Liver (tissue), 9 donors: Measurements from ENCODE around the gene RAB27B. TPM values are rescaled to one million over a fixed set of nuclear protein-coding genes. Genes with fewer than 3 reads are reported as not detected.
"Not testable (repeated sequence)": the region's sequence is repeated elsewhere in the genome, so short reads cannot be mapped to it uniquely, and the experiment has no call there.

Experiments
- DNase-seq: peaks from one replicate; pipeline ENCODE4 v3.0.0-alpha.2; 2017; ENCODE audit warnings: low spot score
- H3K27ac ChIP-seq, 2 donors: one replicate each; pipeline ENCODE4 v1.7.0; 2013; ENCODE audit warnings: inconsistent platforms in 2 of 2, low read length in 2 of 2, control low read depth in 1 of 2, low read depth in 1 of 2, mild to moderate bottlenecking in 1 of 2
- H3K27me3 ChIP-seq, 4 donors: one replicate each; pipeline versions ENCODE4 v1.6.1 to v1.7.0; 2013; ENCODE audit warnings: low read length in 3 of 4, inconsistent platforms in 1 of 4, mild to moderate bottlenecking in 1 of 4, moderate library complexity in 1 of 4; ENCODE audit not compliant: control insufficient read depth in 4 of 4, insufficient read depth in 4 of 4
- H3K36me3 ChIP-seq, 4 donors: one replicate each; pipeline versions ENCODE4 v1.6.1 to v1.7.0; 2013; ENCODE audit warnings: low read length in 3 of 4, mild to moderate bottlenecking in 3 of 4, low read depth in 1 of 4, moderate library complexity in 1 of 4; ENCODE audit not compliant: control insufficient read depth in 4 of 4, insufficient read depth in 3 of 4
- H3K4me1 ChIP-seq, 4 donors: one replicate each; pipeline versions ENCODE4 v1.6.1 to v1.7.0; 2013; ENCODE audit warnings: low read length in 3 of 4, mild to moderate bottlenecking in 3 of 4, moderate library complexity in 1 of 4; ENCODE audit not compliant: control insufficient read depth in 4 of 4, insufficient read depth in 4 of 4
- H3K4me3 ChIP-seq, 3 donors: one replicate each; pipeline versions ENCODE4 v1.6.1 to v1.7.0; 2013; ENCODE audit warnings: low read length in 3 of 3, control low read depth in 1 of 3, low read depth in 1 of 3, mild to moderate bottlenecking in 1 of 3
- H3K9ac ChIP-seq, 2 donors: one replicate each; pipeline ENCODE4 v1.7.0; 2013; ENCODE audit warnings: low read length in 2 of 2, mild to moderate bottlenecking in 2 of 2, moderate library complexity in 2 of 2, control low read depth in 1 of 2, low read depth in 1 of 2
- H3K9me3 ChIP-seq, 4 donors: one replicate each; pipeline versions ENCODE4 v1.6.1 to v1.7.0; 2013; ENCODE audit warnings: low read length in 3 of 4; ENCODE audit not compliant: control insufficient read depth in 4 of 4
- ATF3 ChIP-seq: IDR thresholded peaks from 2 replicates; pipeline ENCODE4 v1.6.1; 2016; ENCODE audit warnings: antibody characterized with exemption
- CTCF ChIP-seq: fragments of 150-350 bp; IDR thresholded peaks from 2 replicates; pipeline ENCODE4 v1.5.1; 2017; ENCODE audit warnings: improper control_type of control experiment, low read depth, low read length; ENCODE audit not compliant: missing input control
- EGR1 ChIP-seq, 2 donors: IDR thresholded peaks; 2 replicates each; pipeline ENCODE4 v1.6.1; 2016 to 2018; ENCODE audit warnings: antibody characterized with exemption in 2 of 2, low read depth in 2 of 2
- FOXA1 ChIP-seq: IDR thresholded peaks from 2 replicates; pipeline ENCODE4 v1.6.1; 2016; ENCODE audit warnings: antibody characterized with exemption
- FOXA2 ChIP-seq: IDR thresholded peaks from 2 replicates; pipeline ENCODE4 v1.6.1; 2016; ENCODE audit warnings: antibody characterized with exemption
- GABPA ChIP-seq, 2 donors: IDR thresholded peaks in 1 of 2; conservative IDR thresholded peaks in 1 of 2; 2 replicates each; pipeline ENCODE4 v1.6.1; 2016; ENCODE audit warnings: antibody characterized with exemption in 2 of 2, mild to moderate bottlenecking in 1 of 2, moderate library complexity in 1 of 2
- HNF4G ChIP-seq: IDR thresholded peaks from 2 replicates; pipeline ENCODE4 v1.6.1; 2016; ENCODE audit warnings: antibody characterized with exemption
- JUND ChIP-seq, 2 donors: IDR thresholded peaks; 2 replicates each; pipeline ENCODE4 v1.6.1; 2016; ENCODE audit warnings: antibody characterized with exemption in 2 of 2
- NR2F2 ChIP-seq: IDR thresholded peaks from 2 replicates; pipeline ENCODE4 v1.6.1; 2016; ENCODE audit warnings: antibody characterized with exemption
- RAD21 ChIP-seq, 2 donors: IDR thresholded peaks; 2 replicates each; pipeline ENCODE4 v1.6.1; 2016; ENCODE audit warnings: antibody characterized with exemption in 2 of 2, mild to moderate bottlenecking in 2 of 2
- REST ChIP-seq: IDR thresholded peaks from 2 replicates; pipeline ENCODE4 v1.6.1; 2016; ENCODE audit warnings: antibody characterized with exemption, mild to moderate bottlenecking
- RXRA ChIP-seq, 2 donors: IDR thresholded peaks; 2 replicates each; pipeline ENCODE4 v1.6.1; 2017 to 2018; ENCODE audit warnings: antibody characterized with exemption in 2 of 2, mild to moderate bottlenecking in 1 of 2
- SP1 ChIP-seq: IDR thresholded peaks from 2 replicates; pipeline ENCODE4 v1.6.1; 2018; ENCODE audit warnings: antibody characterized with exemption, mild to moderate bottlenecking
- TAF1 ChIP-seq: conservative IDR thresholded peaks from 2 replicates; pipeline ENCODE4 v1.6.1; 2016; ENCODE audit warnings: antibody characterized with exemption, mild to moderate bottlenecking
- YY1 ChIP-seq: IDR thresholded peaks from 2 replicates; pipeline ENCODE4 v1.6.1; 2016; ENCODE audit warnings: antibody characterized with exemption, mild to moderate bottlenecking
- WGBS: extraction: QIAGEN DNeasy Blood & Tissue Kit; methylation state at CpG from one replicate; pipeline ENCODE4 v1.1.7; 2013; 5-methylcytosine and 5-hydroxymethylcytosine counted together
- polyA plus RNA-seq, 2 donors: library from polyadenylated mRNA; stranded (reverse) in 1 of 2; unstranded in 1 of 2; fragments of 200-250 nt in 1 of 2; fragments of >200 nt in 1 of 2; fragmentation: Nextera tagmentation in 1 of 2; extraction: Ambion mirVana in 1 of 2; gene quantifications; one replicate each; pipeline versions ENCODE4 v1.2.1 to v1.2.3, GENCODE V29; 2013 to 2015
- total RNA-seq, 2 donors: library from RNA; depleted of rRNA; stranded (reverse); fragments of >200 nt; gene quantifications; one replicate each; pipeline ENCODE4 v1.2.3, GENCODE V29; 2014
- donor health status: healthy.
- donor health status: healthy.
- donor health status: healthy.
- donor health status: healthy.
- donor health status: healthy.

The RAB27B gene
- total and polyA plus RNA-seq, 4 donors = 0.13 to 4.5 (median 0.24) TPM

GRCh38 chr18:54813977-54814565, 14.2 kb upstream of the RAB27B start:
- no peak overlapping the region for H3K27ac ChIP-seq
- no peaks in the 10 kb centered on the region for H3K9me3 ChIP-seq
- no peak overlapping the region for H3K9ac ChIP-seq
- no peaks in the 10 kb centered on the region for H3K4me1 ChIP-seq
- TF ChIP-seq NR2F2 (no peak), REST (no peak), EGR1 (IDR thresholded peaks at IDR 0.05; ENCODE audit: low read depth in 2 of 2) (no peak), FOXA2 (no peak), TAF1 (no peak), RAD21 (IDR thresholded peaks at IDR 0.05) (no peak), RXRA (IDR thresholded peaks at IDR 0.05) (no peak), HNF4G (no peak)
- WGBS = 51% methylated on average over 1 of the region's 1 CpG
- no peak for DNase-seq
- no peaks in the 10 kb centered on the region for H3K27me3 ChIP-seq
- H3K4me3 ChIP-seq = no peak overlapping the region
- H3K36me3 ChIP-seq = no peaks in the 10 kb centered on the region

- Histone ChIP-seq H3K27ac (no peak overlapping the region), H3K4me1 (no peaks in the 10 kb centered on the region), H3K9me3 (no peaks in the 10 kb centered on the region), H3K9ac (no peak overlapping the region), H3K27me3 (no peaks in the 10 kb centered on the region), H3K36me3 (no peaks in the 10 kb centered on the region), H3K4me3 (no peak overlapping the region)
- 88% methylated on average over 2 of the region's 2 CpGs for WGBS
- no peak for DNase-seq
- TF ChIP-seq YY1 (no peak), RAD21 (IDR thresholded peaks at IDR 0.05) (no peak), FOXA2 (no peak), NR2F2 (no peak), ATF3 (no peak), GABPA (IDR thresholded peaks at IDR 0.05 in 1 of 2, conservative IDR thresholded peaks at IDR 0.05 in 1 of 2) (no peak), JUND (IDR thresholded peaks at IDR 0.05) (no peak), FOXA1 (no peak), HNF4G (no peak), EGR1 (IDR thresholded peaks at IDR 0.05; ENCODE audit: low read depth in 2 of 2) (no peak), RXRA (IDR thresholded peaks at IDR 0.05) (no peak), SP1 (no peak), REST (no peak), TAF1 (no peak), CTCF (no peak)
Observed at GRCh38 chr18:54815086-54815485, 13.2 kb upstream of the RAB27B start.

GRCh38 chr18:54820785-54821275, 7.4 kb upstream of the RAB27B start:
- WGBS = 79% methylated on average over 2 of the region's 2 CpGs
- DNase-seq, H3K27me3 ChIP-seq, H3K27ac ChIP-seq, H3K4me3 ChIP-seq, H3K4me1 ChIP-seq, H3K36me3 ChIP-seq, H3K9ac ChIP-seq, H3K9me3 ChIP-seq: not testable (repeated sequence)
